GM10248 (cell line): ENCODE measurements around the gene USP49.

Source experiments
- CTCF ChIA-PET: fragments of 300-600 bp; sonication (Branson Sonifier 250); formaldehyde crosslinking; extraction: SDS; loops from one replicate; lab custom pipeline; 2021; ENCODE audit warnings: antibody characterized with exemption; lab: Yijun Ruan, JAX
- POLR2A ChIA-PET: fragments of 350-650 bp; sonication (Branson Sonifier 250); formaldehyde crosslinking; extraction: SDS; loops from one replicate; lab custom pipeline; 2020; ENCODE audit warnings: antibody characterized with exemption; lab: Yijun Ruan, JAX
- DNase-seq: peaks from one replicate; pipeline ENCODE4 v3.0.0; 2012; ENCODE audit errors: extremely low spot score
- CTCF ChIP-seq: IDR thresholded peaks from 2 replicates; pipeline ENCODE4 v1.5.1; 2012; ENCODE audit warnings: mild to moderate bottlenecking, low read depth; ENCODE audit errors: extremely low read depth, missing control alignments, control extremely low read depth

The USP49 gene

GRCh38 chr6:41798901-41799558 lies 96.1 kb downstream of the USP49 start:
- no peak for DNase-seq
- ChIA-PET POLR2A (no interaction called here), CTCF (interaction anchor here (3.6 kb wide), 2 partner anchors 12 to 245 kb away, joined by 29 to 38 read pairs; partner anchors contain the start of gene TOMM6)
- no peak for TF ChIP-seq CTCF

GRCh38 chr6:41796474-41796873 lies 98.7 kb downstream of the USP49 start:
- ChIA-PET POLR2A (no interaction called here), CTCF (interaction anchor here (1.0 to 2.0 kb wide), 4 partner anchors 9 to 248 kb away, joined by 3 to 7 read pairs (median 4); partner anchors contain the start of genes MED20 and TOMM6)
- no peak for TF ChIP-seq CTCF
- no peak for DNase-seq

GRCh38 chr6:41791984-41792383 lies 103.2 kb downstream of the USP49 start:
- POLR2A ChIA-PET: no interaction called here
- DNase-seq: no peak
- TF ChIP-seq CTCF: no peak
- CTCF ChIA-PET: interaction anchor here (1.3 to 1.9 kb wide), 4 partner anchors 9 to 252 kb away, joined by 4 to 8 read pairs (median 6); partner anchors contain the start of genes BYSL and MED20

GRCh38 chr6:41791305-41791704 lies 103.9 kb downstream of the USP49 start:
- POLR2A ChIA-PET: interaction anchor here (0.6 kb wide), 1 partner anchor 26 kb away, joined by 3 read pairs; no protein-coding TSS in a partner anchor
- DNase-seq: no peak
- TF ChIP-seq CTCF: no peak
- CTCF ChIA-PET: interaction anchor here (1.3 to 1.9 kb wide), 5 partner anchors 9 to 253 kb away, joined by 3 to 8 read pairs (median 6); partner anchors contain the start of genes BYSL and MED20

- TF ChIP-seq CTCF: no peak
- POLR2A ChIA-PET: no interaction called here
- CTCF ChIA-PET: interaction anchor here (1.1 to 11.1 kb wide), 3 partner anchors 11 to 256 kb away, joined by 3 to 253 read pairs (median 3); partner anchors contain the start of gene TAF8
- DNase-seq: no peak
These were observed 105.1 kb downstream of the USP49 start for GRCh38 chr6:41790045-41790444.

GRCh38 chr6:41789390-41789724 lies 105.8 kb downstream of the USP49 start:
- ChIA-PET CTCF (interaction anchor here (11.1 kb wide), 1 partner anchor 256 kb away, joined by 253 read pairs; the partner anchor contains the start of gene TAF8), POLR2A (no interaction called here)
- no peak for DNase-seq
- TF ChIP-seq CTCF: no peak
